ENCODE data around the gene ADGRD1. TPM values are rescaled to one million over a fixed set of nuclear protein-coding genes. Genes with fewer than 3 reads are reported as not detected.

Gene ADGRD1
- total and polyA plus RNA-seq, 2 of the 8 experiments (the other 6 are each of a cell fraction or from before 2014, with no cell fraction given): 0.36 to 0.48 TPM

GRCh38 chr12:131044136-131044535 is 90.4 kb downstream of the ADGRD1 start:
- H2BK12ac ChIP-seq (ENCODE audit: low read depth, low read length): no peak overlapping the region
- no peak overlapping the region for H3K27ac ChIP-seq (ENCODE audit: low read depth, low read length)
- WGBS, 2 experiments (ENCODE audit: extremely low coverage in 1 of 2, insufficient coverage in 1 of 2, insufficient read length in 1 of 2, insufficient replicate concordance in 2 of 2, low coverage in 1 of 2, low lambda C conversion rate in 2 of 2, missing lambda C conversion rate in 1 of 2): 91% methylated on average over 15 of the region's 15 CpGs; no CpG with 5 or more reads in 1 of the 2 experiments
- ChIA-PET POLR2A (ENCODE audit: partially characterized antibody) (no interaction called here), CTCF (ENCODE audit: partially characterized antibody) (interaction anchor here (1.3 to 1.7 kb wide), 2 partner anchors 24 to 62 kb away, joined by 3 read pairs; no protein-coding TSS in a partner anchor)
- H4K91ac ChIP-seq (replicated peaks; ENCODE audit: insufficient read length, low read length): no peak overlapping the region
- H3K56ac ChIP-seq (replicated peaks; ENCODE audit: insufficient read length, low read depth, low read length): no peak overlapping the region
- H3K23me2 ChIP-seq (ENCODE audit: low read depth, low read length): no peaks in the 10 kb centered on the region
- DNase-seq (ENCODE audit: low read depth in 1 of 2, low spot score in 2 of 2): no peak
- no peak overlapping the region for H2BK120ac ChIP-seq (replicated peaks; ENCODE audit: low read depth, low read length)
- no peak overlapping the region for H2BK5ac ChIP-seq (ENCODE audit: low read depth, low read length)
- no peak overlapping the region for H4K5ac ChIP-seq (ENCODE audit: insufficient read length, low read depth, low read length)
- H3K4ac ChIP-seq (replicated peaks; ENCODE audit: insufficient read length, low read depth, low read length): no peak overlapping the region
- no peak overlapping the region for H2AFZ ChIP-seq (ENCODE audit: low read length)
- no peak overlapping the region for H3K4me2 ChIP-seq (ENCODE audit: insufficient read depth in 1 of 2, low read depth in 2 of 2, low read length in 2 of 2)
- H4K8ac ChIP-seq (ENCODE audit: extremely low read depth, insufficient read depth, low read length): no peak overlapping the region
- H3K4me3 ChIP-seq (ENCODE audit: extremely low read depth in 1 of 4, insufficient read depth in 2 of 4, low read depth in 3 of 4, low read length in 4 of 4): no peak overlapping the region
- H3K18ac ChIP-seq (ENCODE audit: extremely low read depth, low read length): no peak overlapping the region
- no peak overlapping the region for H3K23ac ChIP-seq (ENCODE audit: insufficient read length)
- H3K14ac ChIP-seq (ENCODE audit: insufficient read length): no peak overlapping the region
- H2AK5ac ChIP-seq (ENCODE audit: low read depth, low read length): no peak overlapping the region
- H3K9me3 ChIP-seq (ENCODE audit: insufficient read depth in 2 of 2, low read depth in 1 of 2, low read length in 1 of 2): no peaks in the 10 kb centered on the region
- H4K20me1 ChIP-seq (replicated peaks in 1 of 2; ENCODE audit: control insufficient read depth in 1 of 2, insufficient read depth in 2 of 2, low read length in 2 of 2): peaks cover 0 to 1% of the 10 kb centered on the region in 2 experiments
- no peak overlapping the region for H2BK15ac ChIP-seq (ENCODE audit: low read length)
- H3K79me2 ChIP-seq (ENCODE audit: control insufficient read depth in 1 of 2, insufficient read depth in 2 of 2, low read length in 2 of 2): no peaks in the 10 kb centered on the region
- H3K4me1 ChIP-seq (replicated peaks in 1 of 4; ENCODE audit: control insufficient read depth in 3 of 4, insufficient read depth in 4 of 4, low read length in 3 of 4): no peaks in the 10 kb centered on the region; a peak in 1 of 7 replicates
- no peak overlapping the region for H2BK20ac ChIP-seq (ENCODE audit: low read length)
- no peaks in the 10 kb centered on the region for H3K36me3 ChIP-seq (ENCODE audit: control insufficient read depth in 2 of 4, insufficient read depth in 4 of 4, low read length in 3 of 4)
- H3K79me1 ChIP-seq (ENCODE audit: low read depth, low read length): no peaks in the 10 kb centered on the region
- FAIRE-seq: no peak
- no peaks in the 10 kb centered on the region for H3K27me3 ChIP-seq (replicated peaks in 1 of 4; ENCODE audit: control insufficient read depth in 3 of 4, extremely low read depth in 1 of 4, insufficient read depth in 3 of 4, low read length in 3 of 4)
- H3K9ac ChIP-seq (replicated peaks in 1 of 4; ENCODE audit: extremely low read depth in 1 of 4, low read depth in 3 of 4, low read length in 3 of 4): no peak overlapping the region
- no peak for TF ChIP-seq SAP30 (IDR thresholded peaks at IDR 0.05; ENCODE audit: insufficient read depth, insufficient replicate concordance, low read length)
- TF ChIP-seq BRCA1 (IDR thresholded peaks at IDR 0.05; ENCODE audit: low read depth, low read length): no peak
- no peak for TF ChIP-seq GABPA (IDR thresholded peaks at IDR 0.05; ENCODE audit: borderline replicate concordance, insufficient read depth, low read length)
- TF ChIP-seq KDM5A (IDR thresholded peaks at IDR 0.05; ENCODE audit: low read length): no peak
- TF ChIP-seq USF2 (IDR thresholded peaks at IDR 0.05; ENCODE audit: low read length): no peak
- no peak for TF ChIP-seq RFX5 (IDR thresholded peaks at IDR 0.05; ENCODE audit: borderline replicate concordance, low read depth, low read length)
- TF ChIP-seq KDM4A (IDR thresholded peaks at IDR 0.05; ENCODE audit: low read depth, low read length, severe bottlenecking): no peak
- no peak for TF ChIP-seq EP300 (IDR thresholded peaks at IDR 0.05; ENCODE audit: borderline replicate concordance in 1 of 2, low read depth in 2 of 2, low read length in 2 of 2)
- no peak for TF ChIP-seq E2F6 (IDR thresholded peaks at IDR 0.05)
- no peak for TF ChIP-seq NANOG (IDR thresholded peaks at IDR 0.05; ENCODE audit: insufficient read depth, low read depth, low read length, poor library complexity, severe bottlenecking)
- TF ChIP-seq SP4 (IDR thresholded peaks at IDR 0.05; ENCODE audit: low read length): no peak
- TF ChIP-seq SIRT6 (IDR thresholded peaks at IDR 0.05; ENCODE audit: low read length): no peak
- no peak for TF ChIP-seq TCF12 (IDR thresholded peaks at IDR 0.05; ENCODE audit: low read depth, low read length)

Data from H1 (cell line).